Endothelial cell (in vitro differentiated cells): ENCODE results near the gene TMEM187. TPM values are rescaled to one million over a fixed set of nuclear protein-coding genes. Genes with fewer than 3 reads are reported as not detected.

Experiments
- DNase-seq: peaks from one replicate; pipeline ENCODE4 v3.0.0; 2021; ENCODE audit warnings: low spot score
- H3K27ac Mint-ChIP-seq: one replicate; pipeline ENCODE4 v1.8.0; 2021; ENCODE audit warnings: mixed read lengths, inconsistent platforms; ENCODE audit not compliant: unreplicated experiment
- H3K27me3 Mint-ChIP-seq: one replicate; pipeline ENCODE4 v1.8.0; 2021; ENCODE audit warnings: mild to moderate bottlenecking, moderate library complexity, mixed read lengths, inconsistent platforms; ENCODE audit not compliant: unreplicated experiment
- H3K36me3 Mint-ChIP-seq: one replicate; pipeline ENCODE4 v1.8.0; 2021; ENCODE audit warnings: mild to moderate bottlenecking, low read depth, mixed read lengths, inconsistent platforms; ENCODE audit not compliant: unreplicated experiment
- H3K4me1 Mint-ChIP-seq: one replicate; pipeline ENCODE4 v1.8.0; 2021; ENCODE audit warnings: mild to moderate bottlenecking, mixed read lengths, inconsistent platforms; ENCODE audit not compliant: unreplicated experiment
- H3K4me3 Mint-ChIP-seq: one replicate; pipeline ENCODE4 v1.8.0; 2021; ENCODE audit warnings: mild to moderate bottlenecking, mixed read lengths, inconsistent platforms; ENCODE audit not compliant: unreplicated experiment
- H3K9me3 Mint-ChIP-seq: one replicate; pipeline ENCODE4 v1.8.0; 2021; ENCODE audit warnings: mixed read lengths, inconsistent platforms; ENCODE audit not compliant: unreplicated experiment
- CTCF ChIP-seq: fragments of 200-600 bp; sonication (generic); IDR thresholded peaks from one replicate; pipeline ENCODE4 v1.5.0; 2021; ENCODE audit warnings: antibody characterized with exemption; ENCODE audit not compliant: unreplicated experiment
- total RNA-seq: library from RNA; stranded (reverse); fragmentation: NEBNext Ultra II Directional; extraction: Animal tissue kit (Norgen Biotek cat#: 25700); gene quantifications from one replicate; pipeline ENCODE4 v1.2.1, GENCODE V29; 2021; ENCODE audit not compliant: unreplicated experiment

The TMEM187 gene
- total RNA-seq, 1 donor from 2014 or later = 12.0 TPM

GRCh38 chrX:153941336-153942252 is 31.0 kb upstream of the TMEM187 start:
- no peak for DNase-seq
- H3K36me3 Mint-ChIP-seq = no peaks in the 10 kb centered on the region
- H3K9me3 Mint-ChIP-seq = no peaks in the 10 kb centered on the region
- peaks cover 4% of the 10 kb centered on the region for H3K4me1 Mint-ChIP-seq
- no peak overlapping the region for H3K4me3 Mint-ChIP-seq
- H3K27ac Mint-ChIP-seq = no peak overlapping the region
- TF ChIP-seq CTCF = no peak
- peaks cover 2% of the 10 kb centered on the region for H3K27me3 Mint-ChIP-seq

DNA sequence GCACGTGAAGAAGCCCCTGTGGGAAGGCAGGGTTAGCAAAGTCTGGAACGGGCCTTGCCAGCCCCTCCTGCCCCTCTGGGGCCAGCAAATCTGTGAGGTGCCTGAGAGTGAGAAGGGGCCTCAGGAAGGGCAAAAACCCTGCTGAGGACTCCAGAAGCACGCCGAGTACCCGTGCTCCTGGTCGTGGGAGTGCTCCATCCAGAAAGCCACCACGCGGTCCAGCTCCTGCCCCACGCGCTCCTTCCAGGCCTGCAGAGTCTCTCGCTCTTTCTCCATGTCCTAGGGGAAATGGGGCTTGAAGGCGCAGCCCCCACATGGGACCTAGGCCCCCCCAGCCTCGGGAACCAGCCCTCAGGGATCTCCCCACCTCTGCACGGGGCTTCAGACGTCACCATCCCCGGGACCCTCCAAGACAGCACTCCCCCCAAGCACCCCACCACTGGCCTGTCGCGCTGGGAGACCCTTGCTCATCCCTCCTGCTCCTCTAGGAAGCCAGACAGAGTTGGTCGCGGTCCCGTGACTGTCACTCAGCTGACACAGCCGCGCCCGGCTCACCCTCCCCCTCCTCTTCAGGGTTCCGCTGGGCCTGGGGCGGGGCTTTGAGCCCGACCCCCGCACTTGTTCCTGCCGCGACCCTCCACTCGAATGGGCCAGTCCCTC is 28.3 kb upstream of the TMEM187 start, which contains the start of gene RENBP:
Gene RENBP (minus strand): TSS at position 504 of the 660 bp plus-strand sequence. CDS start 33 bp downstream, at position 471.
- Mint-ChIP-seq H3K4me3 (peak within 1 kb of the TSS; percentile 51), H3K4me1 (peaks cover 11% of the 10 kb centered on the region), H3K27me3 (peaks cover 2% of the 10 kb centered on the region), H3K27ac (no peak within 1 kb of the TSS), H3K36me3 (peaks cover 4% of the 10 kb centered on the region), H3K9me3 (no peaks in the 10 kb centered on the region)
- DNase-seq = no peak
- TF ChIP-seq CTCF = no peak

- Mint-ChIP-seq H3K36me3 (peaks cover 4% of the 10 kb centered on the region), H3K4me1 (peaks cover 11% of the 10 kb centered on the region), H3K27me3 (peaks cover under 1% of the 10 kb centered on the region), H3K4me3 (no peak overlapping the region), H3K9me3 (no peaks in the 10 kb centered on the region), H3K27ac (no peak overlapping the region)
- no peak for TF ChIP-seq CTCF
- DNase-seq = no peak
Observed at GRCh38 chrX:153944800-153945150, 27.8 kb upstream of the TMEM187 start.

GRCh38 chrX:153945956-153946943 is 26.3 kb upstream of the TMEM187 start:
- H3K9me3 Mint-ChIP-seq = no peaks in the 10 kb centered on the region
- peaks cover 7% of the 10 kb centered on the region for H3K36me3 Mint-ChIP-seq

More at GRCh38 chrX:153945956-153946943, 26.3 kb upstream of the TMEM187 start:
- no peak for DNase-seq
- peaks cover 5% of the 10 kb centered on the region for H3K27me3 Mint-ChIP-seq
- no peak overlapping the region for H3K4me3 Mint-ChIP-seq
- H3K27ac Mint-ChIP-seq = no peak overlapping the region
- H3K4me1 Mint-ChIP-seq = peaks cover 13% of the 10 kb centered on the region
- TF ChIP-seq CTCF = no peak
